HUES6 (cell line): Measurements from ENCODE around the gene TP53BP1.

ENCODE experiments used
- H3K27ac ChIP-seq: 2 replicates; pipeline ENCODE4 v1.7.0; 2013; ENCODE audit warnings: low read depth, mild to moderate bottlenecking, low read length, inconsistent platforms
- H3K27me3 ChIP-seq: 2 replicates; pipeline ENCODE4 v1.6.1; 2013; ENCODE audit warnings: low read length; ENCODE audit not compliant: control insufficient read depth, insufficient read depth
- H3K36me3 ChIP-seq: 2 replicates; pipeline ENCODE4 v1.6.1; 2013; ENCODE audit warnings: low read length; ENCODE audit not compliant: control insufficient read depth, insufficient read depth
- H3K4me1 ChIP-seq: 2 replicates; pipeline ENCODE4 v1.6.1; 2013; ENCODE audit warnings: low read length; ENCODE audit not compliant: control insufficient read depth, insufficient read depth
- H3K4me3 ChIP-seq: 2 replicates; pipeline ENCODE4 v1.5.1; 2013; ENCODE audit warnings: low read depth, low read length
- H3K9ac ChIP-seq: one replicate; pipeline ENCODE4 v1.6.1; 2013; ENCODE audit warnings: mild to moderate bottlenecking, low read length
- H3K9me3 ChIP-seq: 2 replicates; pipeline ENCODE4 v1.6.1; 2013; ENCODE audit warnings: low read depth, low read length; ENCODE audit not compliant: control insufficient read depth, insufficient read depth

Gene TP53BP1

GRCh38 chr15:43440721-43441281 is 52.2 kb downstream of the TP53BP1 start:
- Histone ChIP-seq H3K27ac (peak overlapping the region; percentile 80), H3K9ac (no peak overlapping the region), H3K4me3 (no peak overlapping the region), H3K36me3 (peaks cover 62% of the 10 kb centered on the region), H3K9me3 (no peaks in the 10 kb centered on the region), H3K4me1 (peaks cover 6% of the 10 kb centered on the region), H3K27me3 (no peaks in the 10 kb centered on the region)

- H3K9ac ChIP-seq, result no peak overlapping the region
- peaks cover 55% of the 10 kb centered on the region for H3K36me3 ChIP-seq
- H3K4me3 ChIP-seq, result no peak overlapping the region
- no peaks in the 10 kb centered on the region for H3K9me3 ChIP-seq
- H3K27me3 ChIP-seq, result no peaks in the 10 kb centered on the region
- no peak overlapping the region for H3K27ac ChIP-seq
- peaks cover 6% of the 10 kb centered on the region for H3K4me1 ChIP-seq
Observed at GRCh38 chr15:43439268-43439667, 53.7 kb downstream of the TP53BP1 start.

GRCh38 chr15:43436395-43436794 is 56.6 kb downstream of the TP53BP1 start:
- Histone ChIP-seq H3K27ac (no peak overlapping the region), H3K27me3 (no peaks in the 10 kb centered on the region), H3K36me3 (peaks cover 78% of the 10 kb centered on the region), H3K4me1 (peaks cover 5% of the 10 kb centered on the region), H3K9ac (no peak overlapping the region), H3K9me3 (no peaks in the 10 kb centered on the region), H3K4me3 (no peak overlapping the region)

GRCh38 chr15:43434446-43434845 is 58.5 kb downstream of the TP53BP1 start:
- Histone ChIP-seq H3K27me3 (no peaks in the 10 kb centered on the region), H3K27ac (no peak overlapping the region), H3K9ac (no peak overlapping the region), H3K4me1 (no peaks in the 10 kb centered on the region), H3K9me3 (no peaks in the 10 kb centered on the region), H3K36me3 (peaks cover 80% of the 10 kb centered on the region), H3K4me3 (no peak overlapping the region)

- H3K4me1 ChIP-seq, result no peaks in the 10 kb centered on the region
- H3K4me3 ChIP-seq, result no peak overlapping the region
- no peaks in the 10 kb centered on the region for H3K9me3 ChIP-seq
- no peaks in the 10 kb centered on the region for H3K27me3 ChIP-seq
- H3K36me3 ChIP-seq, result peaks cover 85% of the 10 kb centered on the region
- no peak overlapping the region for H3K9ac ChIP-seq
- no peak overlapping the region for H3K27ac ChIP-seq
Observed at GRCh38 chr15:43433661-43434303, 59.2 kb downstream of the TP53BP1 start.

- Histone ChIP-seq H3K27ac (no peak overlapping the region), H3K36me3 (peaks cover 89% of the 10 kb centered on the region), H3K4me1 (no peaks in the 10 kb centered on the region), H3K4me3 (no peak overlapping the region), H3K9me3 (no peaks in the 10 kb centered on the region), H3K27me3 (no peaks in the 10 kb centered on the region), H3K9ac (no peak overlapping the region)
Observed at GRCh38 chr15:43433165-43433564, 59.8 kb downstream of the TP53BP1 start.

- H3K9me3 ChIP-seq, result no peaks in the 10 kb centered on the region
- H3K36me3 ChIP-seq, result peaks cover 84% of the 10 kb centered on the region
- no peaks in the 10 kb centered on the region for H3K4me1 ChIP-seq
- H3K27ac ChIP-seq, result no peak overlapping the region
- H3K4me3 ChIP-seq, result no peak overlapping the region
- H3K27me3 ChIP-seq, result no peaks in the 10 kb centered on the region
- H3K9ac ChIP-seq, result no peak overlapping the region
Observed at GRCh38 chr15:43429687-43430086, 63.3 kb downstream of the TP53BP1 start.

GRCh38 chr15:43423793-43424192 is 69.2 kb downstream of the TP53BP1 start:
- Histone ChIP-seq H3K4me1 (no peaks in the 10 kb centered on the region), H3K27me3 (no peaks in the 10 kb centered on the region), H3K9ac (no peak overlapping the region), H3K9me3 (no peaks in the 10 kb centered on the region), H3K4me3 (no peak overlapping the region), H3K27ac (0 out of 2 replicates have a peak overlapping the region, but pooled peaks have one; percentile 14), H3K36me3 (peaks cover 85% of the 10 kb centered on the region)

- H3K27ac ChIP-seq, result no peak overlapping the region
- peaks cover 93% of the 10 kb centered on the region for H3K36me3 ChIP-seq
- no peak overlapping the region for H3K9ac ChIP-seq
- no peaks in the 10 kb centered on the region for H3K9me3 ChIP-seq
- H3K27me3 ChIP-seq, result no peaks in the 10 kb centered on the region
- H3K4me3 ChIP-seq, result no peak overlapping the region
- H3K4me1 ChIP-seq, result no peaks in the 10 kb centered on the region
Observed at GRCh38 chr15:43420876-43421275, 72.1 kb downstream of the TP53BP1 start.

- Histone ChIP-seq H3K36me3 (peaks cover 95% of the 10 kb centered on the region), H3K4me3 (no peak overlapping the region), H3K27ac (no peak overlapping the region), H3K27me3 (no peaks in the 10 kb centered on the region), H3K9ac (no peak overlapping the region), H3K9me3 (no peaks in the 10 kb centered on the region), H3K4me1 (no peaks in the 10 kb centered on the region)
Observed at GRCh38 chr15:43420435-43420834, 72.5 kb downstream of the TP53BP1 start.

GRCh38 chr15:43414196-43414595 is 78.8 kb downstream of the TP53BP1 start:
- no peak overlapping the region for H3K27ac ChIP-seq
- H3K9me3 ChIP-seq, result no peaks in the 10 kb centered on the region
- no peak overlapping the region for H3K4me3 ChIP-seq
- no peak overlapping the region for H3K9ac ChIP-seq
- no peaks in the 10 kb centered on the region for H3K4me1 ChIP-seq
- H3K36me3 ChIP-seq, result peaks cover 88% of the 10 kb centered on the region
- H3K27me3 ChIP-seq, result no peaks in the 10 kb centered on the region
